ENCODE data around the gene ZNF662.
A peak's percentile ranks its signal among the peaks of the same experiment; 100 is the strongest.
"Not testable (repeated sequence)": the region's sequence is repeated elsewhere in the genome, so short reads cannot be mapped to it uniquely, and the experiment has no call there.

Gene ZNF662

DNA sequence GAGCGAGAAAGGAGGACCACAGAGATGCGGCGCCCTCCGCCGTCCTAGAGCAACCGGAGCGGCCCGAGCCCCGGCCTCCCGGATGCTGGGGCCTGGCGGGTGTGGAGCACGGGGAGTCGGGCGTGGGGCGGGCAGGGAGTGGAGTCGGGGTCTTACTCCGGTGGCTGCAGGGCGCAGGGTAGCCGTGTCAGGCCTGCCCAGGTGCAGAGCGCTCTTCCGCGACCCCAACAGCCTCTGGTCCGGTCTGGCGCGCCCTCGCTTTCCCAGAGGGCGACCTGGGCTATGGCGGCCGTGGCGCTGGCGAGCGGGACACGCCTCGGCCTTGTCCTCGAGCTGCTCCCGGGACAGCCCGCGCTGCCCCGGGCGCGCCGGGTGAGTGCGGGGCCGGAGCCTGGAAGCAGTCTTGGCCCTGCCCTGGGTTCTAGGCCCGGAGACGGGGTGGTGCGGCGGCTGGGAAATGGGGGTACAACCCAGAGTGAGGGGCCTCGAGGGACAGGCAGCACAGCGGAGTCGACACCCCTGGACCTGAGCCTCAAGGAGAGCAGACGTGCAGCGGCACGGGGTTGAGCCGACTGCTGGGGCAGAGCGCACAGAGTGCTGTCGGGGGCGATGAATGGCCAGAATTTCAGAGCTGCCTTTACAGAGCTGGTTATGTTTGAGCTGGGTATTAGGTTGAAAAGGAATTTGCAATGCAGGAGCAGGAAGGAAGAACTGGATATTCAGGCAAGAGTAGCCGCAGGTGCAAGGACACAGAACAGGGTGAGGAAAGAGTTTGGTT is at the start of gene ZNF662:
Gene ZNF662 (plus strand): TSS at position 73 of the 778 bp plus-strand sequence. CDS start 1,973 bp downstream, outside the sequence.
- DNase-seq: peak; percentile 84

DNA sequence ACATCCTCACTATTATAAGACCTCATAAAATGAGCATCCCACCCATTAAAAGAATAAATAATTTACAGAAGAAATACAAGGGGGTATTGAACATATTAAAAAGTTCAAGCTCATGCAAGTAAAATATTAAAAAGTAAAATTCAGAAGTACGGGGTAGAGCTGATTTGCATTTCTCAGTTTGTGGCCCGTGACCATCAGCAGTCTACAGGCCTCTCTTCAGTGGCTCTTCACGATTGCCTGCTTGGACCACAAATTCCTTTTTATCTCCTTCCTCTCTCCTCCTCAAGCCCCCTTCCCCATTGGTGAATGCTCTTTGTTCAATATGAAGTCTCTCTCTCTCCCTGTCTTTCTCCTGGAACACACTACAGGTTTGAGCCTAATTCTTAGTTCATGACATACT is 49.4 kb upstream of the ZNF662 start:
- no peak for DNase-seq

DNA sequence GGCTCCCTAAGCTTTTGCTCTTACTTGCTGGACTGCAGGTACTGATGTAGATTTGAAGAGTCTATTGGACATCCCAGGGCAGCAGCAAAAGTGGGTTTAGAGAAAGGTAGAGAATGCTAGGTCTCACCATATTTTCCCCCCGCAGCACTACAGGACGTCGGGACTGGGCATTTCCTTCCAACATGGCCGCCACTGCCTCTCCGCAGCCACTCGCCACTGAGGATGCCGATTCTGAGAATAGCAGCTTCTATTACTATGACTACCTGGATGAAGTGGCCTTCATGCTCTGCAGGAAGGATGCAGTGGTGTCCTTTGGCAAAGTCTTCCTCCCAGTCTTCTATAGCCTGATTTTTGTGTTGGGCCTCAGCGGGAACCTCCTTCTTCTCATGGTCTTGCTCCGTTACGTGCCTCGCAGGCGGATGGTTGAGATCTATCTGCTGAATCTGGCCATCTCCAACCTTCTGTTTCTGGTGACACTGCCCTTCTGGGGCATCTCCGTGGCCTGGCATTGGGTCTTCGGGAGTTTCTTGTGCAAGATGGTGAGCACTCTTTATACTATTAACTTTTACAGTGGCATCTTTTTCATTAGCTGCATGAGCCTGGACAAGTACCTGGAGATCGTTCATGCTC is 41.5 kb upstream of the ZNF662 start:
- no peak for DNase-seq

DNA sequence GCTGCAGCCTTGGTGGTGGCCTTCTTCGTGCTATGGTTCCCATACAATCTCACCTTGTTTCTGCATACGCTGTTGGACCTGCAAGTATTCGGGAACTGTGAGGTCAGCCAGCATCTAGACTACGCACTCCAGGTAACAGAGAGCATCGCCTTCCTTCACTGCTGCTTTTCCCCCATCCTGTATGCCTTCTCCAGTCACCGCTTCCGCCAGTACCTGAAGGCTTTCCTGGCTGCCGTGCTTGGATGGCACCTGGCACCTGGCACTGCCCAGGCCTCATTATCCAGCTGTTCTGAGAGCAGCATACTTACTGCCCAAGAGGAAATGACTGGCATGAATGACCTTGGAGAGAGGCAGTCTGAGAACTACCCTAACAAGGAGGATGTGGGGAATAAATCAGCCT is 40.7 kb upstream of the ZNF662 start:
- no peak for DNase-seq

DNA sequence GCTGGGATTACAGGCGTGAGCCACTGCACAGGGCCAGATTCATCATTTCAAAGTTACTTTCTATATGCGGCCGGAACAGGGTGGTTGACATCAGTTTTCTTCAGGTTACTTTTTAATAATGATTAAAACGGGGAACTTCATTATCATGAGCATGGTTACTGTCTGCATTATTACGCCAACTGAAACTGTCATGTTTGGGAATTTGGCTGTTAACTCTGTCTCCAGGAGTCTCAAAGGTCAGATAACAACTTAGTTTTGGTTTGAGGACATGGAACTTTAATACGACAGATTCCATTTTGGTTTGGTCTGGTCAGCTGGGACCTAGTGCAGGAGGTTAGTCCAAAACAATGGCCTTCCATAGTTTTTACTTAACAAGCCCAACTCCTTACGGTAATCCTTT is 38.8 kb upstream of the ZNF662 start:
- no peak for DNase-seq

DNA sequence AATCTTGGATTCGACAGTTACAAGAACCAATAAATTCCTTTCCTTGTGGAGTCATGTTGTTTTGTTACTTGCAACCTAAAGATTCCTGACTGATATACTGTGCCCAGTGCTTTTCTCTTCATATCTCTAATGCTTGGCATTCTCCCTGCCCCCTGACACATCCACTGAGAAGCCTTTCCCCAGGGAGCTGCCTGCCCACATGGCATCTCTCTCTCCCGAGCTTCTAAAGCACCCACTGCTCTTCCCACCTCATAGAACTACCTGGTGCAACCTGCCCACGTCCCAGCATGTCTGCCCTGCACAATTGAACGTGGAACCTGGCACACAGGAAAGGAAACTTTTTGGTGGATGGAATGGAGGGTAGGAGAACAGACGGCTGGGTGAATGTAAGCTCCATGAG is 37.1 kb upstream of the ZNF662 start:
- DNase-seq: no peak

DNA sequence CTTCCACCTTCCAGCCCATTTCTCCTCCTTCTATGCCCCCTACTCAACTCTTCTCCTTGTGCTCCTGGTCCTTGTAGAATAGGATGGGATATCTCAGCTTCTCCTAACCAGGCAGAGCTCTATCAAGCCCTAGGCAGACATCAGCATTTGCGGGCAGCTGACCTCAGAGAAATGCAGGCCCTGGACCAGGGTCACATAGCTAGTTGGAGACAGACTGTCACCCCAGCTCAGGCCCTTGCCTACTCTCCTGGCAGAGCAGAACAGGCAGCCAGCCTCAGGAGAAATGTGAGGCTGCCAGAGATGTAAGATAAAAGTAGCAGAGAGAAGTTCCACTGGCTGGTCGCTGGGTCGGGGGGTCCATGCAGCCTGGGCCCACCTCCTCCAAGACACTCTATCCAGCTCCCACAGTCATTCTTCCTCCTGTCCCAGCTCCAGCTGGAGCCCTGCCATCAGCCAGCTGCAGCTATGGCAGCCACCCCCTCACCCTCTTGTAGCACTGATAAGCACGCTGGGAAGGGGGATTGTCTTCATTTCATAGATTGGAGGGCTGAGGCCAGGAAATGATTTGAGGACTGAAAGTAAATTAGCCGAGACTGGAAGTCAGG is 34.2 kb upstream of the ZNF662 start:
- no peak for DNase-seq

DNA sequence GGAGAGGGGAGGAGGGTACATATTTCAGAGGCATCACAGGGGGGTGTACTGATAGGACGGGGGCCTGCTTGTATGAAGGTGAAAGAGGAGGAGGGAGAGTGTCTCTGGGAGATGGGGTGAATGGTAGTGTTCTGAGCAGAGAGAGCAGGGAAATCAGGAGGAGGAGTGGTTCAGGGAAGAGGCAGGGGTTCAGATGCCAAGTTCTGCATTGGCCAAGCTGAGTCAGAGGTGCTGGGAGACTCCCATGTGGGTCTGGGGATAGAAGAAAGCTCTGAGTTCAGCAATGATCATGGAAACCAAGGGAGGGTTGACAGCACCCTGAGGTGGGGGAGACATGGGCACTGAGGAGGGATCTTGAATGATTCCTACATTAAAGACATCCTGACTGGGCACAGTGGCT is 33.2 kb upstream of the ZNF662 start:
- DNase-seq: no peak

DNA sequence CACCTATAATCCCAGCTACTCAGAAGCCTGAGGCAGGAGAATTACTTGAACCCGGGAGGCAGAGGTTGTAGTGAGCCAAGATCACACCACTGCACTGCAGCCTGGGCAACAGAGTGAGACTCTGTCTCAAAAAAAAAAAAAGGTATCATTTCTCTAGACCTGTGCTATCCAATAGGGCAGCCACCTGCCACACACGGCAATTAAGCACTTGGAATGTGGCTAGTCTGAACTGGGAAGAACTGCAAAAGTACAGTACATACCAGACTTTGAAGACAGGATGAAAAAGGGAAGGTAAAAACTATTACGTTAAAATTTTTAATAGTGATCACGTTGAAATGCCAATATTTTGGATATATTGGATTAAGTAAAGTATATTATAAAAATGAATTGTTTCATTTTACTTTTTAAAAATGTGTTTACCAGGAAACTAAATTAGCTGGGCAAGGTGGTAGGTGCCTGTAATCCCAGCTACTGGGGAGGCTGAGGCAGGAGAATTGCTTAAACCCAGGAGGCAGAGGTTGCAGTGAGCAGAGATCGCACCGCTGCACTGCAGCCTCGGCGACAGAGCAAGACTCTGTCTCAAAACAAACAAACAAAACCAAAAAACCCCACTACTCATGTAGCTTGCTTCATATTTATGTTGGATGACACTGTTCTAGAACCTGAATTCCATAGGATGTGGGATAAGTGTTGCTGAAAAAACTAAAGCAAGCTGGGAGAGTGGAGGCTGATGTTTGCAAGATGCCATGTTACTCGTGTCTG is 32.5 kb upstream of the ZNF662 start:
- no peak for DNase-seq

DNA sequence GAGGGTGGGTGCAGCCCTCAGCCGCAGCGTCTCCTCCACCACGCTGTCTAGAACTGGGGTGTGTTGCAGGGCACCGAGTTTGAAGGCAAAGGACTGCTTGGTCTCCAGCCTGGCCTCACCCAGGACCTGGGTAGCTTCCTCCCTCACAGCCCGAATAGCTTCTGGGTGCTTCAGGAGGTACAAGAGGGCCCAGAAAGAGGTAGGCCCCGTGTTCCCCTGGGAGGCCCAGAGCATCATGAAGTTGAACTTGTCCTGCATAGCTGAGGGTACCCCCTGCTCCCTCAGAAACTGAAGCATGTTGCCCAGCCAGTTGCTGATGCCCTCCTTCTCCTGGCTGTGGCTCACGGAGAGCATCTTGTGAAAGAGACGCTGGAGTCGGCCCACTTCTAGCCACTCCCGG is 31.2 kb upstream of the ZNF662 start:
- no peak for DNase-seq

DNA sequence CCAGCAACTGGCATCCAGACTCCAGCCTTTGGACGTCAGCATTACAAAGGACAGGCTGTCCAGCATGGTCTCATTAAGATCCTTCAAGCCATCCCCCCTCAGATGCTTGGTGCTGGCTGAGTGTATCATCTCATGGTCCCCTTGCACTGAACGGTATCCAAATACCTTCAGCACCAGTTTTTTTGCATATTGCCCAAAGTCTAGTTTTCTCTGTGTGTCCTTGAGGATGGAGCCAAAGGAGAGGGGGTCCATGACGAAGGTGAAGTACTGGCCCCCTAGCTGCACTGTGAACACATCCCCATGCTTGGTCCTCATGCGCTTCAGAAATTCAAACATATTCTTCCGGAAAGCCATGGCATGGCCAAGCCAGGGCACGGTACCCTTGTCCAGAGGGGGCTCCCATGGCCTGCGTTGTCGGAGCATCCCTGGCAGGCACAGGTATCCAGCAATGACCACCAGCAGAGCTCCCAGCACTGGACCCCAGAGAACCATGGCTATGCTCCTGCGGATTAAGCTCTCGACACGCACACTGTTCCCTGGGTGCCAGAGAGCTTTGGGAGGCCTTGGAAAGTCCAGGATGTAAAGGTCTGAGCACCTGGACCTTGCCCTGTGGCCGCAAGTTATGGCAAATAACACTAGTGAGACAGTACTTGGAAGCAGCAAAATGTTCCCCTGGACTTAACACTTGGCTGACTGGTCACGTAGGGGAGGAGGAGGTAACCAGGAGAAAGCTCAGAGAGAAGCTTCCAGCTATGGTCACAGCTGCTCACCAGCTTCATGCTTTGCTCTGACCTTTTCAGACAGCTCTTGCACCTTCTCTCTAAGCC is 30.4 kb upstream of the ZNF662 start, which contains the start of gene CYP8B1:
Gene CYP8B1 (minus strand): TSS at position 555 of the 827 bp plus-strand sequence. CDS start 63 bp downstream, at position 492.
- no peak for DNase-seq

DNA sequence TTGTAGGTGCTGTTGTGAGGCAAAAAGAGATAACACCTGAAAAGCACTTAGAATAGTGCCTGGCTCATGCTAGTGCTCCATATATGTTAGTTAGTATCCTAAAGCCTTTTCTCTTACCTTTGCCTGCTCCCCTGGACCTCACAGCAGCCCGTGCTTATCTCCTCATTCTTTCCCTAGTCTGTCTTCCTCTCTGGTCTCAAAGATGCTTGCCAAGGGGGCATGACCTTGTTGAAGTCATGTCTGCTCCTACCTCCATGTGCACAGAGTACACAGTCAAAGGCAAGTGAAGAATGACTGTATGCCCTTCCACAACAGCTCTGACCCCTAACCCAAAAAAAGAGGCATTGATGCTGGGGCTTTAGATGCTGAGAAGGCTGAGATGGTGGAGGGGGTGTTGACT is 29.5 kb upstream of the ZNF662 start:
- DNase-seq: no peak

DNA sequence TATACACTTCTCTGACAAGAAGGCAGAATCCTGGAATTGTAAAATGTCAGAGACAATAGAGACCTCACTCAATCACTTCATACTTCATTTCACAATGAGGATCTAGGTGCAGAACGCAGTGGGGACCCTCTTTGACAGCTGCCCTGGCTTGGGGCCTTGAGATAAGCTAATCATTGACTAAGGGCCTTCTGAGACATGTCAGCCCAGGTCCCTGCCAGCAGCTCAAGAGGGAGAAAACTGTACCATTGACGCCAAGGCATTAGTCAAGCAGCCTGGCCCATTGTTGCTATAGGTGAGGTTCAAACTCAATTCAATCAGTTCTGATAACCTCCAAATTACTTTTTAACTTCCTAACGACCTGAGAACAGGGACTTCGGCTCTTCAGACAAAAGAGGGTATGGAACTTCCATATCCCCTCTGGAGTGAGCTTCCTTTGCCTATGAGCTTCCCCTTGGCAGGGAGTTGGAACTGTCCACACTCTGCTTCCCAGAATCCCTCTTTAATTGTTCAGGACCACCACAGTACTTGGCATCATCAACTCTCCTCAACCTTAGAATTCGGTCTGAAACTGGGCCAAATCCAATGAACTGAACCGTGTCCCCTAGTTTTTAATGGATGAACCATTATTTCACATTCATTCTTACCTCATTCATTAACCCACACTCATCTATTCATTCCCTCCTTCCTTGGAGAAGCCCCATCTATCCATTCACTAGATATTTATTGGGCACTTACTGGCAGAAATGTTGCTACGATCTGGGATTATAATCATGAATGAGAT is 28.8 kb upstream of the ZNF662 start:
- no peak for DNase-seq

DNA sequence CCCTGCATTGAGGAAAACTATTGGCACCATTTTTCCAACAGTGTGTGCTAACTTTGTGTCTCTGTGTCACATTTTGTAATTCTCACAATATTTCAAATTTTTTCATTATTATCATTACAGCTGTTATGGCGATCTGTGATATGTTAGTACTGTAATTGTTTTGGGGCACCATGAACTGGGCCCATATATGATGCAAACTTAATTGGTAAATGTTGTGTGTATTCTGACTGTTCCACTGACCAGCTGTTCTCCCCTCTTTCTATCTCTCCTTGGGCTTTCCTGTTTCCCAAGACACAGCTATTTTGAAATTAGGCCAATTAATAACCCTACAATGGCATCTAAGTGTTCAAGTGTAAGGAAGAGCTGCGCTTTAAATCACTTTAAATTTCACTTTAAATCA is 28.1 kb upstream of the ZNF662 start:
- no peak for DNase-seq

DNA sequence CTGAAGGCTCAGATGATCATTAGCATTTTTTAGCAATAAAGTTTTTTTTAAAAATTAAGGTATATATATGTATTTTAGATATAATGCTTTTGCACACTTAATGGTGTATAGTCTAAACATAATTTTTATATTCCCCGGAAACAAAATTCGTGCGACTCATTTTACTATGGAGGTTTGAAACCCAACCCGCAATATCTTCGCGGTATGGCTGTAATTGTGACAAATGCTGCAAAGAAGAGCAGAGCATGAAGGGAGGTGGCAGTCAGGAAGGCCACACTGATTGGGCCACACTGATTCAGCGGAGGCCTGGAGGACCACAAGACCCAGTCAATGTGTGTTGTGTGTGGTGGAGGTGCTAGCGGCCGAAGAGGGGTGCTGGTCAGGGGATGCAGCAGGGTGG is 25.8 kb upstream of the ZNF662 start:
- no peak for DNase-seq

DNA sequence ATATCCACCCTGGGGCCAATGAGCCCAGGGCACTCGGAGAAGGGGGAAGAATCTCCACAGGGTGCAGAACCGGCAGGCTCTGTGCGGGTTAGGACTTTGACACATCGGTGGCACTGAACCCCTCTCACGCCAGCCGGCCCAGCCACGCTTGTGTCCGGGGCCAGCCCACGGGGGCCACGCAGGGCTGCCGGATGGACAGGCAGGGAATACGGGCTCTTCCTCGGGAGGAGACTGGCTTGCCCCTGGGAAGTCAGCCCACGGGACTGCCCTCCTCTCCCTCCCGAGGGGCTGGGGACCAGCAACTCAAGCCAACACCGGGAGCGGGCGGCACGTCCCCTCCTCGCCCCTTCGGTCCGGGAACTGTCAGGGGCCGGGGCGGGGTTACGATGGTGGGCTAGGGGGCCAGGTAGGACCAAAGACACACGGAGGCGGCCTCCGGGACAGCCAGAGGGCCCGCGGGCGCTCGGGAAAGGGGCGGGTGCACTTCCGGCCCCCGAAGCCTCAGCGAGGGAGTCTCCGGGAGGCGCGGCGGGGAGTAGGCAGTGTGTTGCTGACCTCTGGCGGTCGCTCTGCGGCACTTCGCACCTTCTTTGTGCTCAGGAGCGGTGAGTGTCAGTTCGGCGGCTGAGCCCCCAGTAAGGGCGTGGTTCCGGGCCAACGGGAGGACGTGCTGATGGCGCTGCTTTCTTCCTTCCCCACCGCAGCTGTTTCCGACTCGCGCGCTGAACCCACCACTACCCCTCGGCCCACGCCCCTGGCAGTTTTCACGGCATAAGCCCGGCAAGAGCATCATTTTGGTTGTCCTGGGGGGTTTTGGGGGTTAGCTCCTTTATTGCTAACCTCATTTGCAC is 25.1 kb upstream of the ZNF662 start:
- peak; percentile 89 for DNase-seq

DNA sequence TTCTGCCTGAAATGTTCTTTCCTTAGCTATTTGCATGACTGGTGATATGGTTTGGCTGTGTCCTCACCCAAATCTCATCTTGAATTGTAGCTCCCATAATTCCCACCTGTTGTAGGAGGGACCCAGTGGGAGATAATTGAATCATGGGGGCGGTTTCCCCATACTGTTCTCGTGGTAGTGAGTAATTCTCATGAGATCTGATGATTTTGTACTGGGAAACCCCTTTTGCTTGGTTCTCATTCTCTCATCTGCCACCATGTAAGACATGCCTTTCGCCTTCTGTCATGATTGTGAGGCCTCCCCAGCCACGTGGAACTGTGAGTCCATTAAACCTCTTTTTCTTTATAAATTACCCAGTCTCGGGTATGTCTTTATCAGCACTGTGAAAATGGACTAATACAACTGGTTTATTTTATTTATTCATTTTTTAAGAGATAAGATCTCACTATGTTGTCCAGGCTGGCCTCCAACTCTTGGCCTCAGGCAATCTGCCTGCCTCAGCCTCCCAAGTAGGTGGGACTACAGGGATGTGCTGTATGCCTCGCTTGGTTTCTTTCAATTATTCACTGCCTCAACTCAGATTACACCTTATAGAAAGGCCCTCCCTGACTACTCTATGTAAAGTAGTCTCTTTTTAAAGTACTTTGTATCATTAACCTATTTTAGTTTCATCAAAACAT is 22.6 kb upstream of the ZNF662 start:
- not testable (repeated sequence) for DNase-seq

DNA sequence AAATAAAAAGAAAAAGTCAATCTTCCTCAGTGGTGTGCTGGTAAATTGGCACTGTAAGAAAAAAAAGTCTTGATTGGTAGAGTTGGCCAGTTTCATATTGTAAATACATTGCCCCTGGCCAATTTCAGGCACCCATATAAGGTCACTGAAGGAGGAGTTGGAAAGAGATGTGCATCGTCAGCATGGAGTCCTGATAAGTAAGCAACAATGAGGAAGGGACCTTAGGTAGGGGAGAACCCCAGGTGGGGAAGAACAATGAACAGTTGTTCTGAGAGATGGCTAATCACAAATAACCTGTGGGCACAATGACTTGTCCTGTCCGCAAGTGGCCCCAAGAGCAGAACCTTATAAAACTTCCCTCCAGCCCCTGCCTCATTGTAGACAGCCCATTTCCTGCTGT is 21.6 kb upstream of the ZNF662 start:
- no peak for DNase-seq

DNA sequence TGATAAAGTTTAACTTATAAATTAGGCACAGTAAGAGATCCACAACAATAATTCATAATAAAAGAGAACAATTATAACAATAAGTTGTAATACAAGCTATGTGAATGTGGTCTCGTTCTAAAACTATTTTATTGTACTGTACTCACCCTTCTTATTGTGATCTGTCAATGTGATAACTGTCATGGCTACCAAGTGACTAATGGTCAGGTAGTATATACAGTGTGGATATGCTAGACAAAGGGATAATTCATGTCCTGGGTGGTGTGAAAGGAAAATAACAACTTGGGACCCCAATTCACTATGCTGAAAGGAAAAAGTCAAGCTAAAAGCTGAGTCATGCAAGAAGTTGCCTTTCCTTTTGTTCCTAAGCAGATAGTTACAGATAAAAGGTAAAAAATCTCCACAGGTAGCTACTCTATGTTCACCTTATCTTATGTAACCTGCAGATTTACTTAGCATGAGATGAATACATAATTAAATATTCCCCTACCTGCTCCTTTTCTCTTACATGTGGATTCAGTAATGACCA is 19.6 kb upstream of the ZNF662 start:
- no peak for DNase-seq

DNA sequence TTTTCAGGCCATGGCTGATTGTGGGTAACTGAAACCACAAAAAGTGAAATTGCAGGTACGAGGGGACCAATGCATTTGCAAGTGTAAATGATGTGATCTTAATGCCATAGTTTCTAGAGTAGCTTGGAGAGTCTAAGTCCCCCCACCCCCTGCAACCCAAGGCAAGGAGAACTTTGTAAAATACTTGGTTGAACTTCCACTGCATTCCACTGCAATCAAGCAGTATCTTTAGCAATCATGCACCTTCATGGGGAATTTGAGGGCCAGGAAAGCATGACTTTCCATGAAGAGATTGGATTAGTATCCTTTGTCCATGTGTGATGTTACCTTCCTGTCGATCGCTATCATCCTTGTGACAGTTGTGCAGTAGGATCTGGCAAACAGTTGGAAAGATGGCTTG is 18.9 kb upstream of the ZNF662 start:
- no peak for DNase-seq
